CD14-positive monocyte (primary cell): ENCODE results near the gene SPECC1L. TPM values are rescaled to one million over a fixed set of nuclear protein-coding genes. Genes with fewer than 3 reads are reported as not detected.
"Not testable (repeated sequence)": the region's sequence is repeated elsewhere in the genome, so short reads cannot be mapped to it uniquely, and the experiment has no call there.

Experiments
- DNase-seq, 3 donors: peaks; one replicate each; pipeline ENCODE4 v3.0.0-alpha.2; 2011 to 2022
- H2AFZ ChIP-seq: 2 replicates; pipeline ENCODE4 v1.6.0; 2012; ENCODE audit warnings: mild to moderate bottlenecking, low read depth, low read length, inconsistent platforms; ENCODE audit not compliant: insufficient read depth, poor library complexity, severe bottlenecking
- H3K27ac ChIP-seq, 2 donors: 1 replicate in 1 of 2; 2 replicates in 1 of 2; pipeline ENCODE4 v1.5.1; 2012 to 2013; ENCODE audit warnings: low read length in 2 of 2, control low read depth in 1 of 2, inconsistent platforms in 1 of 2, low read depth in 1 of 2, mild to moderate bottlenecking in 1 of 2
- H3K27me3 ChIP-seq, 2 donors: one replicate each; pipeline versions ENCODE4 v1.6.0 to v1.6.1; 2011 to 2013; ENCODE audit warnings: low read length in 2 of 2; ENCODE audit not compliant: control insufficient read depth in 2 of 2, insufficient read depth in 2 of 2
- H3K36me3 ChIP-seq, 2 donors: replicated peaks in 1 of 2; 1 replicate in 1 of 2; 2 replicates in 1 of 2; pipeline versions ENCODE4 v1.5.1 to v1.6.1; 2012 to 2013; ENCODE audit warnings: low read length in 2 of 2, control low read depth in 1 of 2, inconsistent platforms in 1 of 2, mild to moderate bottlenecking in 1 of 2; ENCODE audit not compliant: insufficient read depth in 2 of 2, control insufficient read depth in 1 of 2
- H3K4me1 ChIP-seq, 2 donors: 1 replicate in 1 of 2; 2 replicates in 1 of 2; pipeline versions ENCODE4 v1.5.1 to v1.6.1; 2012 to 2013; ENCODE audit warnings: low read length in 2 of 2, control low read depth in 1 of 2, inconsistent platforms in 1 of 2, mild to moderate bottlenecking in 1 of 2, moderate library complexity in 1 of 2; ENCODE audit not compliant: insufficient read depth in 2 of 2, control insufficient read depth in 1 of 2
- H3K4me2 ChIP-seq: replicated peaks from 2 replicates; pipeline ENCODE3; 2012; ENCODE audit warnings: low read length, moderate library complexity, mild to moderate bottlenecking; ENCODE audit not compliant: poor library complexity, severe bottlenecking; ENCODE audit errors: extremely low read depth
- H3K4me3 ChIP-seq, 3 experiments: fragments of 200-600 bp in 1 of 3; sonication (generic) in 1 of 3; replicated peaks in 1 of 3; 1 replicate in 2 of 3; 2 replicates in 1 of 3; pipeline ENCODE4 v1.5.1; 2011 to 2013; ENCODE audit warnings: low read length in 3 of 3, mild to moderate bottlenecking in 3 of 3, control low read depth in 2 of 3, low read depth in 2 of 3, inconsistent platforms in 1 of 3, moderate library complexity in 1 of 3
- H3K79me2 ChIP-seq: 2 replicates; pipeline ENCODE4 v1.6.0; 2012; ENCODE audit warnings: mild to moderate bottlenecking, control low read depth, inconsistent platforms, low read length, moderate library complexity; ENCODE audit not compliant: insufficient read depth
- H3K9ac ChIP-seq: 2 replicates; pipeline ENCODE4 v1.6.0; 2017; ENCODE audit warnings: low read length, mild to moderate bottlenecking; ENCODE audit not compliant: insufficient read depth, poor library complexity, severe bottlenecking
- H3K9me3 ChIP-seq, 2 donors: replicated peaks in 1 of 2; 1 replicate in 1 of 2; 2 replicates in 1 of 2; pipeline versions ENCODE4 v1.5.1 to v1.6.1; 2012 to 2013; ENCODE audit warnings: low read length in 2 of 2, control low read depth in 1 of 2; ENCODE audit not compliant: control insufficient read depth in 1 of 2, insufficient read depth in 1 of 2
- H4K20me1 ChIP-seq: 2 replicates; pipeline ENCODE4 v1.6.0; 2012; ENCODE audit warnings: mild to moderate bottlenecking, low read length, control low read depth, moderate library complexity; ENCODE audit not compliant: insufficient read depth
- H3K27ac Mint-ChIP-seq, 7 donors: one replicate each; pipeline ENCODE4 v1.8.0; 2020; ENCODE audit warnings: mild to moderate bottlenecking in 7 of 7, mixed read lengths in 7 of 7, moderate library complexity in 6 of 7, inconsistent platforms in 2 of 7
- H3K27me3 Mint-ChIP-seq, 3 donors: one replicate each; pipeline ENCODE4 v1.8.0; 2021 to 2022; ENCODE audit warnings: low read depth in 3 of 3, mild to moderate bottlenecking in 3 of 3, mixed read lengths in 3 of 3, moderate library complexity in 3 of 3, inconsistent platforms in 1 of 3
- H3K36me3 Mint-ChIP-seq, 2 donors: one replicate each; pipeline ENCODE4 v1.8.0; 2020; ENCODE audit warnings: mixed read lengths in 2 of 2, inconsistent platforms in 1 of 2, mild to moderate bottlenecking in 1 of 2
- H3K4me1 Mint-ChIP-seq: one replicate; pipeline ENCODE4 v1.8.0; 2020; ENCODE audit warnings: mild to moderate bottlenecking, mixed read lengths
- H3K4me3 Mint-ChIP-seq, 2 donors: one replicate each; pipeline ENCODE4 v1.8.0; 2020; ENCODE audit warnings: mild to moderate bottlenecking in 2 of 2, mixed read lengths in 2 of 2, moderate library complexity in 1 of 2
- H3K9me3 Mint-ChIP-seq, 7 donors: one replicate each; pipeline ENCODE4 v1.8.0; 2020 to 2022; ENCODE audit warnings: mixed read lengths in 7 of 7, mild to moderate bottlenecking in 6 of 7, moderate library complexity in 6 of 7, inconsistent platforms in 2 of 7
- CTCF ChIP-seq: fragments of 200-600 bp; IDR thresholded peaks from one replicate; pipeline ENCODE4 v1.8.0; 2022; ENCODE audit warnings: antibody characterized with exemption, mild to moderate bottlenecking
- WGBS: methylation state at CpG from one replicate; pipeline ENCODE4 v1.1.5; 2013; ENCODE audit warnings: missing lambda C conversion rate; ENCODE audit not compliant: insufficient coverage; 5-methylcytosine and 5-hydroxymethylcytosine counted together
- intact Hi-C, 2 donors: fragments of 100-400 bp; cut with micrococcal nuclease; formaldehyde crosslinking; loops; one replicate each; pipeline versions ENCODE4 v1.15.0 to v1.15.1; 2023
- polyA plus RNA-seq, 3 donors: library from polyadenylated mRNA; depleted of rRNA in 1 of 3; unstranded in 2 of 3; stranded (reverse) in 1 of 3; fragments of 300-500 nt in 2 of 3; fragments of >200 nt in 1 of 3; fragmentation: Illumina TruSeq in 2 of 3; gene quantifications; 1 replicate in 2 of 3; 2 replicates in 1 of 3; pipeline ENCODE4 v1.2.3, GENCODE V29; 2012 to 2021

SPECC1L gene
- polyA plus RNA-seq, 3 donors: 2.5 to 7.2 (median 4.9) TPM

- no peak overlapping the region for H3K4me3 ChIP-seq
- H3K9me3 ChIP-seq: no peaks in the 10 kb centered on the region
- peaks cover 14 to 18% of the 10 kb centered on the region in 2 donors for H3K36me3 Mint-ChIP-seq
- peaks cover 90% of the 10 kb centered on the region for H3K79me2 ChIP-seq
- H3K4me1 Mint-ChIP-seq: peaks cover 31% of the 10 kb centered on the region
- peaks cover 11% of the 10 kb centered on the region for H4K20me1 ChIP-seq
- no peaks in the 10 kb centered on the region for H3K27me3 Mint-ChIP-seq
- intact Hi-C loops: no loop called here
- H3K4me3 Mint-ChIP-seq: no peak overlapping the region
- H2AFZ ChIP-seq: no peak overlapping the region
- H3K4me2 ChIP-seq: no peak overlapping the region
- H3K9me3 Mint-ChIP-seq: no peaks in the 10 kb centered on the region
- no peak for TF ChIP-seq CTCF
- 96% methylated on average over 2 of the region's 2 CpGs for WGBS
- no peaks in the 10 kb centered on the region for H3K36me3 ChIP-seq
- no peak overlapping the region for H3K27ac ChIP-seq
- no peak overlapping the region for H3K9ac ChIP-seq
- H3K4me1 ChIP-seq: peaks cover 12 to 26% of the 10 kb centered on the region in 2 donors
- H3K27me3 ChIP-seq: no peaks in the 10 kb centered on the region
- no peak for DNase-seq
- peak overlapping the region in 4 of 7 donors; percentile 7 to 61 (median 31) for H3K27ac Mint-ChIP-seq
Observed at GRCh38 chr22:24284747-24285203, 14.1 kb downstream of the SPECC1L start.

- Histone ChIP-seq H3K4me2 (no peak overlapping the region), H3K79me2 (peaks cover 93% of the 10 kb centered on the region), H3K4me1 (peaks cover 12 to 26% of the 10 kb centered on the region in 2 donors), H3K9me3 (no peaks in the 10 kb centered on the region), H3K9ac (no peak overlapping the region), H2AFZ (no peak overlapping the region), H3K36me3 (no peaks in the 10 kb centered on the region), H3K27ac (no peak overlapping the region), H3K27me3 (no peaks in the 10 kb centered on the region), H4K20me1 (peaks cover 15% of the 10 kb centered on the region), H3K4me3 (no peak overlapping the region)
- H3K4me3 Mint-ChIP-seq: no peak overlapping the region
- peak overlapping the region in 2 of 7 donors; percentile 17 to 61 for H3K27ac Mint-ChIP-seq
- peaks cover 14 to 21% of the 10 kb centered on the region in 2 donors for H3K36me3 Mint-ChIP-seq
- H3K27me3 Mint-ChIP-seq: no peaks in the 10 kb centered on the region
- no peak for DNase-seq
- H3K4me1 Mint-ChIP-seq: peaks cover 34% of the 10 kb centered on the region
- no peaks in the 10 kb centered on the region for H3K9me3 Mint-ChIP-seq
- intact Hi-C loops: no loop called here
- 100% methylated on average over 1 of the region's 4 CpGs for WGBS
- no peak for TF ChIP-seq CTCF
Observed at GRCh38 chr22:24285245-24285644, 14.6 kb downstream of the SPECC1L start.

GRCh38 chr22:24287212-24287611 is 16.6 kb downstream of the SPECC1L start:
- peaks cover 96% of the 10 kb centered on the region for H3K79me2 ChIP-seq
- H3K36me3 ChIP-seq, H3K4me2 ChIP-seq, H3K27me3 Mint-ChIP-seq, H3K9me3 ChIP-seq, H3K27me3 ChIP-seq, H2AFZ ChIP-seq, DNase-seq, H3K4me3 Mint-ChIP-seq, H3K9ac ChIP-seq, H3K27ac ChIP-seq, H3K4me3 ChIP-seq, H3K9me3 Mint-ChIP-seq, intact Hi-C loops: not testable (repeated sequence)
- Mint-ChIP-seq H3K4me1 (peaks cover 43% of the 10 kb centered on the region), H3K36me3 (peaks cover 9 to 15% of the 10 kb centered on the region in 2 donors), H3K27ac (peak overlapping the region in 5 of 7 donors; percentile 68 to 82 (median 73))
- WGBS: no CpG with 5 or more reads among the region's 9 CpGs
- H3K4me1 ChIP-seq: peaks cover 12 to 24% of the 10 kb centered on the region in 2 donors
- peaks cover 23% of the 10 kb centered on the region for H4K20me1 ChIP-seq
